NAMALWA (cell line): ENCODE results near the gene EGLN3.
"Not testable (repeated sequence)": the region's sequence is repeated elsewhere in the genome, so short reads cannot be mapped to it uniquely, and the experiment has no call there.

Source experiments
- DNase-seq: peaks from one replicate; pipeline ENCODE4 v3.0.0-alpha.2; 2015; ENCODE audit warnings: low spot score

EGLN3 gene

DNA sequence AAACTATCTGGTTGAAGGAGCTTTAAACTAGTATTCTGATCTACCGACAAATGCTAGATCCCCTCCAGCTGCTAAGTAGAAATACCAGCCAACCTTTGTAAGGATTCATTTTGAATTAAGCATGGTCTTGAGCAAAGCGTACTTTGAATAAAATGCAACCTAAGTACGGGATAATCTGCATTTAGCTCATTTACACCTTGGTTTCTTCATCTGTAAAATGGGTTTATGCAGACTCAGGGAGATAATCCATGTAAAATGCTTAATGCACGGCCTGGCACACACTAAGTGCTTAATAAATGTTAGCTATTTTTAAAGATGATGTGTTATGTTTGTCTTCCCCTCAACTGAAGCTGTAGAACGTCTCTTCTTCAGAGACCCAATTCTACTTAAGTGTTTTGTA is 15.9 kb downstream of the EGLN3 start:
- DNase-seq: no peak

DNA sequence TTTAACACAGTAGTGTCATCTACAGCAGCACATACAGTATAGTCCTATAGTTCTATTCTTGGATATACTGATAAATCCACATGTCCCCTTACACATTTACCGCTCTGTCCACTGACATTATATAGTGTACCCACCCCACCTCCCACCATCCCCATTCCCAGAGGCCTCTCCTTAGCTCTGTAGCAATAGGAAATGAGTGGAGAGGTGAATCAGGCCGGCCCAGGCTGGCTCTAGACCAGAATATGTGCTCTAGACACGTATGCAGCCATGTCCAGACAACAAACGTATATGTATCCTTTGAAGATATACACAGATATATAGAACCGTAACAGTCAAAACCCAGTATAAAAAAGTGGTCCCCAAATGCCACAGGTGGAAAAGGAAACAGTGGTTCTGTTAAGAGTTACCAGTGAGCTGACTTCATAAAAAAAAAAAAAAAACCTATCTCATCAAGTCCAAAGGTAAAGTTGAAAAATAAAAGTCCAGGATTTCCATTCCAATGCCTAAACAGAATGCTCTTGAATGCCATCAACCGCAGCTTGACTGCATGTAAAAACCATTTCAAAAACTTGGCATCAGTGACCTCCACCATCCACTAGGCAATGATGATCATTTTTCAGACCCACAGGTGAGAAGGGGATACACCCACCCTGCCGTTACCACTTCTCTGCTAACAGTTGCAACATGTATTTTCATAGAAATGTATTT is 16.7 kb downstream of the EGLN3 start:
- DNase-seq: no peak

DNA sequence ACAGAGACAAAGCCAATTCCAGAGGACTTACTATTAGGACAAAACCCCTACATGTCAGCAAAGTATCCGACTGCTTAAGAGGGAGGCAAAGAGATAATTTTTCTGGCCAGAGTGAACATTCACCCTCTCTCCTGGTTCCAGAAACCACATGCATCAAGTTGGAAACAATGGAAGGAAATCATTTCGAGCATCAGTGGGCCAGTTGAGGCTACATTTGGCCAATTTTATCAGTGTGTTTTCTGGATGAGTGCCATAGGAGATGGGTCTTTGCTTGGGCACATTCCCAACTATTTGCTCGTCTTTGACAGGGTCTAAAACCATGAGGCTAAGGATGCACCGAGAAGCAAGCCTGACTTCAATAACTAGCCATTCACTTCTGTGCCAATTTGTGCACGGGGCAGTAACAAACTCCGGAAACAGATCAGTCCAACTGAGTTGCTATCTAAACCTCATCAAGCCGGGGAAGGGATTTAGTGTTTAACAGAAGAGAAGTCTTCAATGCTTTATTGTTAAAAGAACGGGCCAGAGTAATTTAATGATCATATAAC is 17.4 kb downstream of the EGLN3 start:
- DNase-seq: no peak

DNA sequence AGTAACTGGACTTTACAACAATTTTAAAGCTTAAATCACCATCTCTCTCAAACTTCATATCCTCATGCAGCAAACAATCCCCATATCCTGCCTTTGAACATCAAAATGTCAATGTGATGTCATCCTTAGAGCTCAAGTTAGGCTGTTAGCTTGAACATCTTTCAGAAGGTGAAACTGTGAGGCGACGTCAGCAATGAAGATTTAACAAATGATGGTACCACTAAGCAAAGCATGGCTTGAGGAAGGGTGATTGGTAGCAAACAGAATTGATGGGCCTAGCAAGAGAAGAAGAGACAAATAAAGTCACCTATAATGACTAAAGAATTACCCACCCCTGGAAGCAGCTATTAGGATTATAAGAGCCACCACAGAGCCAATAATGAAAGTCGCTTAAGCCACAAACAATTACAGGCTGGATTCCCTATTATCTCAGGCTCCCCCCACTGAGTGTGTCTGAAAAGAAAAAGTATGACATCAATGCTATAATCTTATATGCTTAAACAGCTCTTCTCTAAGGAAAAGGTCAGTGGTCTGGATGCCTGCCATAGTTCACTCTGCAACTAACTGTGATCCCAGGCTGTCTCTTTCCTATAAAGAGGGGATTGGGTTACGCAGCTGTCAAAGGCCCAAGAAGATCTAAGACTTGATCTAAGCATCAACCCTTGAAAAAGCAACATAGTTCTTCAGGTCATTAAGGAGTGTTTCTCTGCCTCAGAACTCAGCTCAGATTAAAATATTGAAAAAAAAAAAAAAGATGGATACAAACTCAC is 18.1 kb downstream of the EGLN3 start:
- DNase-seq: no peak

DNA sequence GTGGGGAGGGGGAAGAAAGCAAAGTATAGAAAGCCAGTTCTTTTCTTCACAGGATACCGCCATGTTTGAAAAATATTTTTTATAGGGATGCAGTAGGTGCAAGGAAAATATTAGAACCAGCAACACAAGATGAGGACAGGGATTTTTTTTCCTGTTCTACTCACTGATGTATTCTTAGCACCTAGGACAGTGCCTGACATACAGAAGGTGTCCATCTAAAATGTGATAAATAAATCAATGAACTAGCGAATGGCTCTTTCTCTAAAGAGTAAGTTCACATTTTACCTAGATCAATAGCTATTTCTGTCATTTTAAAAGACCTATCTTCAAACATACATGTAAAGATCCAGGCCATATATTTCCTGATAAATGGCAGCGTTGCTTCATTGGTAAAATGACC is 18.8 kb downstream of the EGLN3 start:
- DNase-seq: no peak

DNA sequence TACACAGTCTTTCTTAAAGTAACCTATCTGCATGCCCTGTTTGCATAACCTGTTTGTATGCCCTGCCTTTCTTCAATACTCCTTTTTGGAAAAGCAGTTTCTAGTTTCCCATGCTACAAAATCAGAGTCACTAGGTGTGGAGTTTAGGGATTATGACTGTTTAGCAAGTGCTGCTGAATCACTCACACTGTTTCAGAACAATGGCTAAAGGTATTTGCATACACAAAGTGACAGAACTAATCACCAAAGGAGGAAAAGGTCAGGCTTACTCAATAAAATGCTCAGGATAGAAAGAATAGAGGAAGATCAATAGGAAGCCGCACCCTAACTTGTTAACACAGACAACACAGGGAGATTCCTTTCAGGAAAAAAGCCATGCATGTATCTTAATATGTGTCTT is 19.4 kb downstream of the EGLN3 start:
- no peak for DNase-seq

DNA sequence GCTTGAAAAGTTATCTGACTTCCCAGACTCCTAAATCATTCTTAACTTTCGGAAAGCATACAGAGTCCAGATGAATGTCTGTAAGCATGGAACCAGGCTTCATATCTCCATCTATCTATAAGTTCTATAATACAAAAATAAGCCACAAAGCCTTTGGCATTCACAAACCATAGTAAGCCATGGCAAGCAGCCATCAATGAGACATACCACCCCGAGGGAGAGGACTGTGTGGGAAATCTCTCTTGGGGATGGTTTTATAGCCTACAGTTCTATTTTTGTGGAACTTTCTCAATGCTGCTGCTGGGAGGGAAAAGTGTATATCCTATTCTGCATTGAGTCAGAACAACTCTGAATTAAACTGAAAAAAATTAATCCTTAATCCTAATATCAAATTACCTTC is 20.4 kb downstream of the EGLN3 start:
- no peak for DNase-seq

DNA sequence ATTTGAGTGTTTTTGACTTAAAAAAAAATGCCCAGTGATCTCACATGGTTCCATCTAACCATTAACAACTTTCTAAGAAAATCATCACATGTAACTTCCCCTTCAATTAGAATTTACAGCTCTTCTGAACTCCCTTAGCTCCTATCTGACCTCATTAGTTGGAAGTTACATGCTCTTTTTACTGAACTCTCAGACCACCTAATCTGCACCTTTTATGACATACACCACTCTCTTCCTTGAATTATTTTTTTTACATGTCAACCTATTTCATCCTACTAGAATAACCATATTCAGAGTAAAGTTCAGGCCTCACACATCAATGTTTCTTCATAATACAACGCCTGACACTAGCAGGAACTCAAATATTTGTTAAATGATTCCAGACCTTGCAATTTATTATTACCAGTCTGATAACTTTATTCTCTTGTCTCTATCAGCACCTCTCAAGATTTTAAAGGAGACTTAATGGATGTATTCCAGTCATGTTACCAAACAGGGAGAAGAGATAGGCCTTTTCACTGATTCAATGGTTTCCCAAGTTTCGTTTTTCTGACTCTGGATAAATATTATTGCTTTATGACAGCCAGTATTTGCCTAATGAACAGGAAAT is 21.0 kb downstream of the EGLN3 start:
- DNase-seq: no peak

DNA sequence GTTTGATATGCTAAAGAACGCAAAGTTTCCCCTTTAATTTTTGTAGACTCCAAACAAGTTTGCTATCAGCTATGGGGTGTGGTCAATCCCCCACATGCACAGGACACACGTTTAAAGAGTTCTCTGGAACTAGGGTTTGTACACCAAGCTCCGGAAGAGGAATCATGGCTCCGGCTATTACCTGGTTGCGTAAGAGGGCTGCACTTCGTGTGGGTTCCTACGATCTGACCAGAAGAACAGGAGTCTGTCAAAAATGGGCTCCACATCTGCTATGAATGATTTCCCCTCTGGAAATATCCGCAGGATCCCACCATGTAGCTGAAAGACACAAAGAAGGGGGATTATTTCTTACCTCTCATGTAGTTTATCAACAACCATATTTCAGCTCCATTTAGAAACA is 22.0 kb downstream of the EGLN3 start:
- DNase-seq: no peak

DNA sequence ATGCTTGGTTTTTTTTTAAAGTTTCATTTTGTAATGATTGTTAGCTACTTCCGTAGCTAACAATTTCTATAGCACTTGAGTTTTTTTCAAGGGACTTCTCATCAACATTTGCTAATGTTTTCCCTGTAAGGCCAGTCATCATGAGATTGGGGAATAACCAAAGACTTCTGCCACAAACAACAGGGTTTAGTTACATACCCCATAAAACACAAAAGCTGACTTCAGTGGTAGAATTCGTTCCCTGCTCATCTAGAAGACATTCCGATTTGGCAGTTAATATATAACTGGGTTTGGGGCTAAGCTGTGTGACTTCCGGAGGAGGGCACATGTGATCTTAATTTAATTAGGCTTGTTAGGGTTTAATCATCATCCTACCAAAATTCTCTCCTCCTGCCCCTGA is 22.9 kb downstream of the EGLN3 start:
- DNase-seq: no peak

DNA sequence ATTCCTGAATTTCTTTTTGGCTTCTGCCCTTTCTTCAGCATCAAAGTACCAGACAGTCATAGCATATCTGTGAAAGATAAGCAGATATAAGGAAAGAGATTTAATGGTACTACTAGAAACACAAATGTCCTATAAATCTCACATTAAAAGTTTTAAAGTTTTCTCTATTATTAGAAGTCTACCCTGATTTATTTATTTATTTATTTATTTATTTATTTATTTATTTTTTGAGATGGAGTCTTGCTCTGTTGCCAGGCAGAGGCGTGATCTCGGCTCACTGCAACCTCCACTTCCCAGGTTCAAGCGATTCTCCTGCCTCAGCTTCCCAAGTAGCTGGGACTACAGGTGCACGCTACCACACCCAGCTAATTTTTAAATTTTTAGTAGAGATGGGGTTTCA is 23.9 kb downstream of the EGLN3 start:
- DNase-seq: not testable (repeated sequence)

DNA sequence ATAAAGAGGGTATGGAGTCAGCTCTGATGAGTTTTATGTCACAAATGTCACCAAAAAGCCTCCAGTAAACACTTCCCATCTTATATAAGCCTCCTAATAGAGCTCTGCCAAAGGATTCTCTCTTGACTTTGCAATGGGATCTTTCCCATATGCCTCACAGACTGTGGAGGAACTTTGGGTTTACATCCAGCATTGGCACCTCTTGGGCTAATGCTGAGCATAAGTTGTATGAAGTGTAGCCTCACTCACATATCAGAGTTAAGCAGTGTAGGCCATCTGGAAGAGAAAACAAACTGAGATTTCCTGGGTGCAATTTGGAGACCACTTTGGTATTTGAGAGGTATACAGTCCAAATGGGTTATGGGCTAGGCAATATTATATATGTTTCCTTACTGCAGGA is 24.9 kb downstream of the EGLN3 start:
- no peak for DNase-seq

DNA sequence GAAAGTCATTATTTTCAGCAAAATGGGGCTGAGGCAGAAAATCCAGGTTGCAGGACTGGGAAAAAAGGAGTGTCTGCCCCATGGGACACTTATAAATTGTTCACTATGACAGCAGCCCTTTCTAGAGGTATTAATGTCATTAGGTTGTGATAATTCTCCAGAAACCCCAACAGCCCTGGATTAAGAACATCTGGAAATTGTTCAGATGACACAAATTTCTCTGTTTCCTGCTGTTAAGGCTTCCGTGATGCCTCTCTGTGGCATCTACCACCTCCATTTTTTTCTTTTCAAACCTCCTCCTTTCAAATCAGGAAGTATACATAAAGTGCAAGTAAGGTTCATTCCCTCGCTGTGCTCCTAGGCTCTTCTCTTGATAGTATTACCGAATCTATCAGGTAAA is 25.6 kb downstream of the EGLN3 start:
- no peak for DNase-seq

DNA sequence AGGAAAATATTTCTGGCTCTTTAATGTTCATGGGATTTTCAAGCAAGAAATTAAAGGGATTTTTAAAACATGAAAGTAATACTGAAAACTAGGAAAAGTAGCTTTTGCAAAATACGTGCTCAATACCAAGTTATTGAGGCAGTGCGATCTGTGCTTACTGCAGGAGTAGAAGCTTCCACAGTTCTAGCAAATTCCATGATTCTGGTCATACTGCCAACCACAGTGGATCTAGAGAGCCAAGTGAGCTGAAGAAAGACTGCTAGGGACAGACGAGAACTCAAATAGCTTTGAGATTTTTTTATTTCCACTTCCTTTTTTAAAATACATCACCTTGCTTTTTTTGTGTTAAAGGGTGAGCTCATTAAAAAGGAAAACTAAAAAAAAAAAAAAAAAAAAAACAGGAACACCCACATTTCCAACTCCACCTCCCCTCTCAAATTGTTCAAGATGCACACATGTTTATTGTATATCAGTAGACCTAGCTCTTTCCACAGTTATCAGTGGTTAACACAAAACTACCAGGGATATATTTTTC is 26.2 kb downstream of the EGLN3 start:
- DNase-seq: no peak

DNA sequence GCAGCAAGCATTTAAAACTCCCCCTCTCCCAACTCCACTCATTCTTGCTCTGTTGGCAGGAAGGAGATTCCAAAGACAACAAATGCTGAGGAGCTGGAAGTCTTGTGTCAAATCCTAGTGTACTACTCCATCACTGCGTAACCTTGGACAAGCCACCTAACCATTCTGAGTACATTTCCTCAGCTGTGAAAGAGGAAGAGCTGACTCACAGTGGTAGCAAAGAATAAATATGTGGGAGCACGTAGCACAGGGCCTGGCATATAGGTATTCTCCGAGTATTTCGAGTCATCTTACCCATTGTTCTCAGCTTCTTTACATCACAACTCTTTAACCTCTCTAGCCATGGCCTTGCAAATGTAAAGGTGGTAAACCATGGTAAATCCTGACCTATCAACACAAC is 28.7 kb downstream of the EGLN3 start:
- no peak for DNase-seq

DNA sequence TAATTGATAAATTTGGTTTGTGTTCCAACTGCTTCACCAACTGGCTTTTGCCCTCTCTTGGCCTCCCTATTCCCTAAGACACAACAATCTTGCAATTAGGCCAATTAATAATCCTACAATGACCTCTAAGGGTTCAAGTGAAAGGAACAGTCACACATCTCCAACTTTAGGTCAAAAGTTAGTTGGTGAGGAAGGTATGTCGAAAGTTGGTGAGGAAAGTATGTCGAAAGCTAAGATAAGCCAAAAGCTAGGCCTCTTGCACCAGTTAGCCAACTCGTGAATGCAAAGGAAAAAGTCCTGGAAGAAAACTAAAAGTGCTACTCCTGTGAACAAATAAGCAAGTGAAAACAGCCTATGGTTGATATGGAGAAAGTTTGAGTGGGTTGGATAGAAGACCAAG is 32.6 kb downstream of the EGLN3 start:
- no peak for DNase-seq

DNA sequence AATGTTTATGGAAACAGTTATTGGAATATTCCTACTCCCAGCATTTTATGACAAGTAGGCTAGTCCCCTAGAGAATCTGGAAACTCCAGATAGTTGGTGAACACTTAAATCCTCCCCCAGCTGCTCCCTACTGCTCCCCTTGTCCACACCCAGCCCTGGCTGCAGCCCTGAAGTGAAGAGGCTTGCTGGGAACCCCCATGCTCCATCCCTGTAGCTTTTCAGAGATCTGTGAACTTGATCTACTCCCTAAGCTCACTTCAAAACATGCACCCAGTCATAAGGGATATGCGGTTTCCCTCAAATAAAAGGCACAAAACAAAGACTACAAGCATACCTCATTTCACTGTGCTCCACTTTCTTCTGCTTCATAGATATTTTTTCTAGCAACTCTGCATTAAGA is 33.2 kb downstream of the EGLN3 start:
- DNase-seq: no peak

DNA sequence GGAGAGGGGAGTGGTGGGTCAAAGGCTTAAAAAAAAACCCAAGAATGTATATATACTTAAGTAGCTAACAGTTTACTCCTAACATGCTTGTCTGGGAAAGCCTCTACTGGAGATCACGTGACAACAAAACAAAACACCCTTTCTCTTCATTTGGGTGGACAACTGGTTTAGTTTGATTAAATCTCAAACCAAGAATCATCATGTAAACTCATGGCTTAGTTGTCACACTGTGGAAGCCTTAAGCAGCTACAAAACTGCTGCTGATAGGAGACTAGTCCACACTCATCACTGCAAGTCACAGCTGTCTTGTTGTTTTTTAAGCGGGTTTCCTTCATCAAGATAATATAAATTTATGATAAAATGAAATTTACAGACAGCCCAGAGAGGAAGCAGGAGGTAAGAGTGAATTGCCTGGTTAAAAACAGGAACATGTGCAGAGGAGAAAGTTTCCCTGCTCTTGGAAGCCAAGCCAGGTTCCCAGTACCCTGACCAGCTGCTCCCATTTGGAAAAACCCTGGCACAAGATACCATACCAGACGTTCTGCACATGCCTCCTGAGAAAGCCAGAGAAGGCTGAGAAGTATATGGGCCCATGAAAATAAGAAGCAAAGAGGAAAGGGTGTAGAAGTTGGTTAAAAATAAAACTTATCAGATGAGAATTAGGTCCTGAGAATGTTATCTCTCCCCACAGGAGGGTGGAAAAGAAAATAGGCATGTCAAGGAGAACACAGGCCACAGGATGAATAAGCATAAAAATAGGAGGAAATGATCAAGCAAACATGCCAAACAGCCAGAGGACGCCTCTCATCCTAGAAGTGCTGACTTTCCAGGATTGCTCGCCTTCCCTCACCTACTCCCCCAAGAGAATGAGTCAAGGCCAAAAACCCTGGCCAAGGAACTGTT is 34.0 kb downstream of the EGLN3 start:
- no peak for DNase-seq

DNA sequence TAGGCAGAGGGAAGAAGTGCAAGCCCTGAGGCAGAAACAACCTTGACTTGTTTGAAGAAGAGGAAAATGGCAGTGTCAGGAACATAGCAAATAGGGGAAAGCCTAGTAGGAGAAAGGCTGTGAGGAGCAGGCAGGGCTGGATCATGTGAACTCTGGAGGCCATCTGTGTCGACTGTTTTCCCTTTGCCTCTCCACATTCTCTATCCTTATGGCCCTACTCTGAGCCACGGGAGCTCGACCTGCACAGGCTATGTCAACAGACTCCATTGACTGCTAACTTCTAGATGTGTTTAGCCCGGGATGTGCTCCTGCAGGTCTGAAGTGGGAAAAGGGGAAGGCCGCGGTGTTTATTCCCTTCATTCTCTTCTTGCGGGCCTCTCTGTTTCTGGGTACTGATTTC is 35.2 kb downstream of the EGLN3 start:
- no peak for DNase-seq

DNA sequence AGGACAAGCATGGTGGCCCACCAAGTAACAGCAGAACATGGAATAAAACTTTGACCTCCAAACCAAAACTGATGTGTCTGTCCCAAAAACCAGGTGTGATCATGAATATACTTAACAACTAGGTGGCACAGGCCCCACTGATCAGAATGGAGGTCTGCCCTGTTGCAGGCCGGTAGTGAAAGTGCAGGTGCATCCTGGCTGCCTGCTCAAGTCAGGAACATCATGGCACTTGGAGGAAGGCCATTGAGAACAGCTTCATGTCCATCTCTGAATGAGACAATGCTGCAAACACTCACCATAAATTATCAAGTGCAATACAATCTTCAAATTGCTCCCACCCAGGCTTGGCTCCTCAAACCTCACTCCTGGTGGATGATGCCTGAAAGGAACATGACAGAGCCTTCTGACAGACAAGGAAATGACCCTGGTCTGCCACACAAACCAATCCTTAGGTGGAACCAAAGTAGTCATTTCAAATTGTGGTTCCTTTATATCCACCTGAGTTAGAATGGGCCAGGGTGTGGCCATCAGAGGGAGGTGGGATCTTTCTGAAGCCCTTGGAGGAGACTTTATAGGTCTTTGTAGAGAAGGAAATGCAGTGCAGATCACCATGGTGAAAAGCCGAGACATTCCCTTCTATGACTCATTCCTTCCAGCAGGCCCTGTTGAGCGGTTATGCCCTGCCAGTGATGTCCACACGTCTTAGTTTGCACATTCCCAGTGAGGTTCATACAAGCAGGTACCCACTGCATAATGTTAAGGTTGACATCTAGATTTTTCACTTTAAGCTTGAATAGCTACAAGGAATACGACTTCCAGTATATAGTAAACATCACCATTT is 36.0 kb downstream of the EGLN3 start:
- no peak for DNase-seq

DNA sequence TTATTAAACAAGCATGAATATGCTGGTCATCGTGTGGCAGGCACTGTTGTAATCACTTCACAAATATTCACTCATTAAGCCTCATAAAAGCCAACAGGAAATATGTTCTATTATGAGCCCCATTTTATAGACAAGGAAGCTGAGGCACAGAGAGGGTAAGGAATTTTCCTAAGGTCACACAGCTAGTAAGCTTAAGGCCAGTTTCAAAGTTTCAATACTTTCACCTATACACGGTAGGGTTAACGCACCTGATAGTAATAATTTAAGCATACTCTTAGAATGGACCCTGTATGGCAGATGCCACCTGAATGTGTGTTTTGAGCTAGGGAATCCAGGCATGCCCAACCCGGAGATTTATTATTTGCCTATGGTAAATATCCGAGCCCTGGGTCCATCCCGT is 39.8 kb downstream of the EGLN3 start:
- no peak for DNase-seq
